Measurements from ENCODE around the gene ID1. TPM values are rescaled to one million over a fixed set of nuclear protein-coding genes. Genes with fewer than 3 reads are reported as not detected.

The ID1 gene
- total RNA-seq, 1 experiment from 2014 or later = 88.8 TPM

DNA sequence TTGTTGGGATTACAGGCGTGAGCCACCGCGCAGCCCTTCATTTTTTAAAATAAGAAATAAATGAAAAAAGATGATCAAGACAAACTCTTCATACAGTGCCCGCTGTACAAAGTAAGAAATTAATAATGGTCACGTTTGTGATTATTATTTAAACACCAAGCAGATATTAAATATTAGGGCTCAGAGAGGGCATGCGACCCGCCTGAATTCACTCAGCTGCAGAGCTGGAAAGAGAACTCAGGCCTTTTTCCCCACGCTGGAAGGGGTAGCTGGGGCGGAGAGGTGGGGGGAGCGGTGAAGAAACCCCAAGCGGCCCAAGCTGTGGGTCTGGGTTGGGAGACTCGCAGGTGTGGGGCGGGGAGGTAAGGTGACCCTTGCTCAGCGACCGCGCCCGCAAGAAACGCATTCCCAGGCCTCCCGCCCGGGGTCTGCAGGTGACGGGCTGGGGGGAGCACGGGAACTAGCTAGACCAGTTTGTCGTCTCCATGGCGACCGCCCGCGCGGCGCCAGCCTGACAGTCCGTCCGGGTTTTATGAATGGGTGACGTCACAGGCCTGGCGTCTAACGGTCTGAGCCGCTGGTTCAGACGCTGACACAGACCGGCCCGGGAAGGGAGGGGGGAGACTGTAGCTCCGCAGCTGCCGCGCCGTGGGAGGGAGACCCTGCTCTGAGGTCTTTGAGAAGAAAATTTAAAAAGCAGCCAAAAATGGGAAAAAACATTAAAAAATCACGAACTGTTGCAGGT lies 1.1 kb upstream of the ID1 start:
- Mint-ChIP-seq H3K4me3 (peak overlapping the region; percentile 96), H3K9me3 (no peaks in the 10 kb centered on the region), H3K27me3 (ENCODE audit: low read depth) (peaks cover 2% of the 10 kb centered on the region; the same call in 1 of the 2 replicates), H3K27ac (peak overlapping the region; percentile 99), H3K36me3 (peaks cover 8% of the 10 kb centered on the region), H3K4me1 (peaks cover 42% of the 10 kb centered on the region)
- peak; percentile 99 for DNase-seq (ENCODE audit: low spot score)
- ChIA-PET POLR2A (interaction anchor here (0.6 to 6.4 kb wide), 14 partner anchors 8 to 116 kb away, joined by 3 to 73 read pairs (median 7); no protein-coding TSS in a partner anchor), CTCF (interaction anchor here (0.9 to 17.0 kb wide), 12 partner anchors 8 to 120 kb away, joined by 3 to 927 read pairs (median 8); no protein-coding TSS in a partner anchor)
- ATAC-seq = peak; percentile 43
- TF ChIP-seq, protein P1, sequence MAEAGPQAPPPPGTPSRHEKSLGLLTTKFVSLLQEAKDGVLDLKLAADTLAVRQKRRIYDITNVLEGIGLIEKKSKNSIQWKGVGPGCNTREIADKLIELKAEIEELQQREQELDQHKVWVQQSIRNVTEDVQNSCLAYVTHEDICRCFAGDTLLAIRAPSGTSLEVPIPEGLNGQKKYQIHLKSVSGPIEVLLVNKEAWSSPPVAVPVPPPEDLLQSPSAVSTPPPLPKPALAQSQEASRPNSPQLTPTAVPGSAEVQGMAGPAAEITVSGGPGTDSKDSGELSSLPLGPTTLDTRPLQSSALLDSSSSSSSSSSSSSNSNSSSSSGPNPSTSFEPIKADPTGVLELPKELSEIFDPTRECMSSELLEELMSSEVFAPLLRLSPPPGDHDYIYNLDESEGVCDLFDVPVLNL (CRISPR knock-in tag; IDR thresholded peaks at IDR 0.05; ENCODE audit: borderline replicate concordance, low read depth) = no peak
- TF ChIP-seq, protein P2, sequence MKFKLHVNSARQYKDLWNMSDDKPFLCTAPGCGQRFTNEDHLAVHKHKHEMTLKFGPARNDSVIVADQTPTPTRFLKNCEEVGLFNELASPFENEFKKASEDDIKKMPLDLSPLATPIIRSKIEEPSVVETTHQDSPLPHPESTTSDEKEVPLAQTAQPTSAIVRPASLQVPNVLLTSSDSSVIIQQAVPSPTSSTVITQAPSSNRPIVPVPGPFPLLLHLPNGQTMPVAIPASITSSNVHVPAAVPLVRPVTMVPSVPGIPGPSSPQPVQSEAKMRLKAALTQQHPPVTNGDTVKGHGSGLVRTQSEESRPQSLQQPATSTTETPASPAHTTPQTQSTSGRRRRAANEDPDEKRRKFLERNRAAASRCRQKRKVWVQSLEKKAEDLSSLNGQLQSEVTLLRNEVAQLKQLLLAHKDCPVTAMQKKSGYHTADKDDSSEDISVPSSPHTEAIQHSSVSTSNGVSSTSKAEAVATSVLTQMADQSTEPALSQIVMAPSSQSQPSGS (CRISPR knock-in tag; IDR thresholded peaks at IDR 0.05; ENCODE audit: borderline replicate concordance, low read depth) = 0 out of 2 replicates have a peak, but pooled peaks have one; percentile 54
- TF ChIP-seq ESRRA (CRISPR knock-in tag; IDR thresholded peaks at IDR 0.05; ENCODE audit: borderline replicate concordance) = no peak
- TF ChIP-seq TCF7 (CRISPR knock-in tag; IDR thresholded peaks at IDR 0.05; ENCODE audit: low read depth) = no peak
- TF ChIP-seq NFYB (CRISPR knock-in tag; conservative IDR thresholded peaks at IDR 0.05; ENCODE audit: low read depth) = 0 out of 2 replicates have a peak, but pooled peaks have one; percentile 12
- TF ChIP-seq FOXP1 (CRISPR knock-in tag; IDR thresholded peaks at IDR 0.05; ENCODE audit: borderline replicate concordance) = peak; percentile 74; the same call in 1 of the 2 replicates
- peak; percentile 60; the same call in 1 of the 2 replicates for TF ChIP-seq ZNF121 (CRISPR knock-in tag; IDR thresholded peaks at IDR 0.05)
- TF ChIP-seq RORB (CRISPR knock-in tag; IDR thresholded peaks at IDR 0.05) = no peak
- peak; percentile 82 for TF ChIP-seq FOXK1 (CRISPR knock-in tag; IDR thresholded peaks at IDR 0.05)
- TF ChIP-seq SP1 (CRISPR knock-in tag; conservative IDR thresholded peaks at IDR 0.05) = peak; percentile 70
- TF ChIP-seq, protein P3, sequence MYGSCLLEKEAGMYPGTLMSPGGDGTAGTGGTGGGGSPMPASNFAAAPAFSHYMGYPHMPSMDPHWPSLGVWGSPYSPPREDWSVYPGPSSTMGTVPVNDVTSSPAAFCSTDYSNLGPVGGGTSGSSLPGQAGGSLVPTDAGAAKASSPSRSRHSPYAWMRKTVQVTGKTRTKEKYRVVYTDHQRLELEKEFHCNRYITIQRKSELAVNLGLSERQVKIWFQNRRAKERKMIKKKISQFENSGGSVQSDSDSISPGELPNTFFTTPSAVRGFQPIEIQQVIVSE (CRISPR knock-in tag; IDR thresholded peaks at IDR 0.05; ENCODE audit: borderline replicate concordance) = 0 out of 2 replicates have a peak, but pooled peaks have one; percentile 23
- peak; percentile 94 for TF ChIP-seq ZBTB21 (CRISPR knock-in tag; IDR thresholded peaks at IDR 0.05; ENCODE audit: borderline replicate concordance)
- no peak for TF ChIP-seq ATF1 (CRISPR knock-in tag; IDR thresholded peaks at IDR 0.05)
- peak; percentile 85 for TF ChIP-seq GABPB1 (CRISPR knock-in tag; IDR thresholded peaks at IDR 0.05)
- TF ChIP-seq, protein P4, sequence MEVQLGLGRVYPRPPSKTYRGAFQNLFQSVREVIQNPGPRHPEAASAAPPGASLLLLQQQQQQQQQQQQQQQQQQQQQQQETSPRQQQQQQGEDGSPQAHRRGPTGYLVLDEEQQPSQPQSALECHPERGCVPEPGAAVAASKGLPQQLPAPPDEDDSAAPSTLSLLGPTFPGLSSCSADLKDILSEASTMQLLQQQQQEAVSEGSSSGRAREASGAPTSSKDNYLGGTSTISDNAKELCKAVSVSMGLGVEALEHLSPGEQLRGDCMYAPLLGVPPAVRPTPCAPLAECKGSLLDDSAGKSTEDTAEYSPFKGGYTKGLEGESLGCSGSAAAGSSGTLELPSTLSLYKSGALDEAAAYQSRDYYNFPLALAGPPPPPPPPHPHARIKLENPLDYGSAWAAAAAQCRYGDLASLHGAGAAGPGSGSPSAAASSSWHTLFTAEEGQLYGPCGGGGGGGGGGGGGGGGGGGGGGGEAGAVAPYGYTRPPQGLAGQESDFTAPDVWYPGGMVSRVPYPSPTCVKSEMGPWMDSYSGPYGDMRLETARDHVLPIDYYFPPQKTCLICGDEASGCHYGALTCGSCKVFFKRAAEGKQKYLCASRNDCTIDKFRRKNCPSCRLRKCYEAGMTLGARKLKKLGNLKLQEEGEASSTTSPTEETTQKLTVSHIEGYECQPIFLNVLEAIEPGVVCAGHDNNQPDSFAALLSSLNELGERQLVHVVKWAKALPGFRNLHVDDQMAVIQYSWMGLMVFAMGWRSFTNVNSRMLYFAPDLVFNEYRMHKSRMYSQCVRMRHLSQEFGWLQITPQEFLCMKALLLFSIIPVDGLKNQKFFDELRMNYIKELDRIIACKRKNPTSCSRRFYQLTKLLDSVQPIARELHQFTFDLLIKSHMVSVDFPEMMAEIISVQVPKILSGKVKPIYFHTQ (CRISPR knock-in tag; IDR thresholded peaks at IDR 0.05) = no peak
- no peak for TF ChIP-seq NR1H2 (CRISPR knock-in tag; IDR thresholded peaks at IDR 0.05)
- TF ChIP-seq NFE2L1 (CRISPR knock-in tag; IDR thresholded peaks at IDR 0.05) = 0 out of 2 replicates have a peak, but pooled peaks have one; percentile 59
- TF ChIP-seq ZNF232 (CRISPR knock-in tag; IDR thresholded peaks at IDR 0.05) = no peak
- TF ChIP-seq CREM (CRISPR knock-in tag; IDR thresholded peaks at IDR 0.05) = peak; percentile 90
- TF ChIP-seq MYBL2 (CRISPR knock-in tag; IDR thresholded peaks at IDR 0.05) = peak; percentile 79; the same call in 1 of the 2 replicates
- TF ChIP-seq, protein P5, sequence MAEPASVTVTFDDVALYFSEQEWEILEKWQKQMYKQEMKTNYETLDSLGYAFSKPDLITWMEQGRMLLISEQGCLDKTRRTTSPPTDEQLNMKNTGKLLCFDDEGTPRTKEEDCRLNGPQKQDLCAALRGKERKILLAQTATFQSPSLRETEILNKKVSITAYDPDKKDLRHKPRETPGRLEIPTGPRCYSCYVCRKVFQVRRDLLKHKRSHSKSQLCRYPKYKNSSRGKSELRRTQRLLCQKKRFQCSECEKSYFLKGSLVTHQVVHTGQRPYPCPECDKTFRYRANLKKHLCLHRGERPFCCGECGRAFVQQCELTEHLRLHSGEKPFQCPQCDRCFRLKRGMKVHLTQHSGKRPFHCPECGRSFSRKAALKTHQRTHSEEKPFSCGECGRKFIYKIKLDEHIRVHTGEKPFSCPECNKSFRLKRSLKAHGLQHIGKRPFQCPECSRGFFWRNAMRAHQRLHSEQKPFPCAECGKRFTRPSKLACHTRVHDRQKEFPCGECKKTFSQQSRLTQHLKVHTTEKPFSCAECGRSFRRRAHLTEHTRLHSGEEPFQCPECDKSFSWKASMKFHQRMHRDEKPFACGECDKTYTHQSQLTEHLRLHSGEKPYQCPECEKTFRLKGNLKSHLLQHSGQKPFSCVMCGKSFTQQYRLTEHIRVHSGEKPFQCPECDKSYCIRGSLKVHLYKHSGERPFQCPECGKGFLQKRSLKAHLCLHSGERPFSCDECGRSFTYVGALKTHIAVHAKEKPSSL (CRISPR knock-in tag; conservative IDR thresholded peaks at IDR 0.05) = no peak
- no peak for TF ChIP-seq ZNF423 (CRISPR knock-in tag; IDR thresholded peaks at IDR 0.05)
- TF ChIP-seq, protein P6, sequence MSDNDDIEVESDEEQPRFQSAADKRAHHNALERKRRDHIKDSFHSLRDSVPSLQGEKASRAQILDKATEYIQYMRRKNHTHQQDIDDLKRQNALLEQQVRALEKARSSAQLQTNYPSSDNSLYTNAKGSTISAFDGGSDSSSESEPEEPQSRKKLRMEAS (CRISPR knock-in tag; IDR thresholded peaks at IDR 0.05) = peak; percentile 57
- TF ChIP-seq GTF2I (CRISPR knock-in tag; conservative IDR thresholded peaks at IDR 0.05) = 0 out of 2 replicates have a peak, but pooled peaks have one; percentile 3
- TF ChIP-seq, protein P7, sequence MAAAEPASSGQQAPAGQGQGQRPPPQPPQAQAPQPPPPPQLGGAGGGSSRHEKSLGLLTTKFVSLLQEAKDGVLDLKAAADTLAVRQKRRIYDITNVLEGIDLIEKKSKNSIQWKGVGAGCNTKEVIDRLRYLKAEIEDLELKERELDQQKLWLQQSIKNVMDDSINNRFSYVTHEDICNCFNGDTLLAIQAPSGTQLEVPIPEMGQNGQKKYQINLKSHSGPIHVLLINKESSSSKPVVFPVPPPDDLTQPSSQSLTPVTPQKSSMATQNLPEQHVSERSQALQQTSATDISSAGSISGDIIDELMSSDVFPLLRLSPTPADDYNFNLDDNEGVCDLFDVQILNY (CRISPR knock-in tag; IDR thresholded peaks at IDR 0.05) = peak; percentile 25; the same call in 1 of the 2 replicates

Data from WTC11 (cell line).